Vagina (tissue), 2 donors: ENCODE data around the gene STAMBP. TPM values are rescaled to one million over a fixed set of nuclear protein-coding genes. Genes with fewer than 3 reads are reported as not detected.

ENCODE experiments used
- DNase-seq, 2 donors: peaks; one replicate each; pipeline ENCODE4 v3.0.0-alpha.2; 2017; ENCODE audit errors: extremely low spot score in 2 of 2
- H3K27ac ChIP-seq: fragments of 200-600 bp; sonication (generic); one replicate; pipeline ENCODE4 v1.5.1; 2019
- H3K27me3 ChIP-seq: fragments of 200-600 bp; sonication (generic); one replicate; pipeline ENCODE4 v1.5.1; 2019
- H3K36me3 ChIP-seq, 2 donors: fragments of 200-600 bp; sonication (generic); one replicate each; pipeline ENCODE4 v1.5.1; 2017 to 2019
- H3K4me1 ChIP-seq: fragments of 200-600 bp; sonication (generic); one replicate; pipeline ENCODE4 v1.5.1; 2019
- H3K4me3 ChIP-seq, 2 donors: fragments of 200-600 bp; sonication (generic); 1 replicate in 1 of 2; 2 replicates in 1 of 2; pipeline ENCODE4 v1.5.1; 2016 to 2019
- H3K9me3 ChIP-seq: fragments of 200-600 bp; sonication (generic); one replicate; pipeline ENCODE4 v1.5.1; 2019
- POLR2A ChIP-seq, 2 donors: fragments of 450-650 bp; IDR thresholded peaks; one replicate each; pipeline ENCODE4 v1.6.1; 2017; ENCODE audit warnings: antibody characterized with exemption in 2 of 2, mild to moderate bottlenecking in 2 of 2, moderate library complexity in 2 of 2
- POLR2AphosphoS5 ChIP-seq, 2 donors: sonication (generic); formaldehyde crosslinking; IDR thresholded peaks; one replicate each; pipeline ENCODE4 v1.9.0; 2017; ENCODE audit warnings: antibody characterized with exemption in 2 of 2, mild to moderate bottlenecking in 2 of 2, low read depth in 1 of 2; ENCODE audit not compliant: insufficient read depth in 1 of 2
- intact Hi-C: fragments of 100-400 bp; cut with DNase I; formaldehyde crosslinking; loops from one replicate; pipeline ENCODE4 v1.15.1; 2023
- total RNA-seq: library from RNA; depleted of rRNA; stranded (reverse); fragments of >200 nt; gene quantifications from one replicate; pipeline ENCODE4 v1.2.3, GENCODE V29; 2016
- TF ChIP-seq, protein P1 (sequence below), 3 experiments: fragments of 450-650 bp in 2 of 3; fragments of 200-600 bp in 1 of 3; sonication (generic) in 1 of 3; IDR thresholded peaks; one replicate each; pipeline ENCODE4 v1.5.1; 2017 to 2019; ENCODE audit warnings: antibody characterized with exemption in 3 of 3, mild to moderate bottlenecking in 2 of 3, moderate library complexity in 2 of 3

The STAMBP gene
- total RNA-seq, 1 donor from 2014 or later = 30.4 TPM

DNA sequence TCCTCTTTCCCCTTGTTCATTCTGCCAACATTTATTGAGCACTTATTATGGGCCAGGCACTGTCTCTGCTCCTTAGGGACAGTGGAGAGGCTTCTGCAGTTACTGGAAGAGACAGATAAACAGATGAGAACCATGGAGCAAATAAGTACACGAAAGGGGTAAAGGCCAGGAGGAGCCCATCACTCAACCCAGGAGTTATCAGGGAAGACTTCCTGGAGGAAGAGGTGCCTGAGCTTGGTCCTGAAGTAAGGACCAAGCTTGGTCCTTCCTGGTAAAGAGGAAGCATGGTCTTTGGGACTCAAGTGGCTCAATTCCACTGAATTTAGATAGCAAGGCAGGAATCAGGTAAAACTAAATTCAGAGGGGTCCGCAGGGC lies 65.7 kb downstream of the STAMBP start:
- Histone ChIP-seq H3K4me3 (peak overlapping the region; percentile 44), H3K9me3 (no peaks in the 10 kb centered on the region), H3K27me3 (no peaks in the 10 kb centered on the region), H3K27ac (peak overlapping the region; percentile 64), H3K36me3 (no peaks in the 10 kb centered on the region), H3K4me1 (peaks cover 7% of the 10 kb centered on the region)
- TF ChIP-seq POLR2AphosphoS5 (IDR thresholded peaks at IDR 0.05; ENCODE audit: insufficient read depth in 1 of 2, low read depth in 1 of 2) (no peak), POLR2A (IDR thresholded peaks at IDR 0.05) (no peak)
- TF ChIP-seq, protein P1, sequence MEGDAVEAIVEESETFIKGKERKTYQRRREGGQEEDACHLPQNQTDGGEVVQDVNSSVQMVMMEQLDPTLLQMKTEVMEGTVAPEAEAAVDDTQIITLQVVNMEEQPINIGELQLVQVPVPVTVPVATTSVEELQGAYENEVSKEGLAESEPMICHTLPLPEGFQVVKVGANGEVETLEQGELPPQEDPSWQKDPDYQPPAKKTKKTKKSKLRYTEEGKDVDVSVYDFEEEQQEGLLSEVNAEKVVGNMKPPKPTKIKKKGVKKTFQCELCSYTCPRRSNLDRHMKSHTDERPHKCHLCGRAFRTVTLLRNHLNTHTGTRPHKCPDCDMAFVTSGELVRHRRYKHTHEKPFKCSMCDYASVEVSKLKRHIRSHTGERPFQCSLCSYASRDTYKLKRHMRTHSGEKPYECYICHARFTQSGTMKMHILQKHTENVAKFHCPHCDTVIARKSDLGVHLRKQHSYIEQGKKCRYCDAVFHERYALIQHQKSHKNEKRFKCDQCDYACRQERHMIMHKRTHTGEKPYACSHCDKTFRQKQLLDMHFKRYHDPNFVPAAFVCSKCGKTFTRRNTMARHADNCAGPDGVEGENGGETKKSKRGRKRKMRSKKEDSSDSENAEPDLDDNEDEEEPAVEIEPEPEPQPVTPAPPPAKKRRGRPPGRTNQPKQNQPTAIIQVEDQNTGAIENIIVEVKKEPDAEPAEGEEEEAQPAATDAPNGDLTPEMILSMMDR (IDR thresholded peaks at IDR 0.05) = no peak
- intact Hi-C loops = no loop called here
- DNase-seq = no peak

DNA sequence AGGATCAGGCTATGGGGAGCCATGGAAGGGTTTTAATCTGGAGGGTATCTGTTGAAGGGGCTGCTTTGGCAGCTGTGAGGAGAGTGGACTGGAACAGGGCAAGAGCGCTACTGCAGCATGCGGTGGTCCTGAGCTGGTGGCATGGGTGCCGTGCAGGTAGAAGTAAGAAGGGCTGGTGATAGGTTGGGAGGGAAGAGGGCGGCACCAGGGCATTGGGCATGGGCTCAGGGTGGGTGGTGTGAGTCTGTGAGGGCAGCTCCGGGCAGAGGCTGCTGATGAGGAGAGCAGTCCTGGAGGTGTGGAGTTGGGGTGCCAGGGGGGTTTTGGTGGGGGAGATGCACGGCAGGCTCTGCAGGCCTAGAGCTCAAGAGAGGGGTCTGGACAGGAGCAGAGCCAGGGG lies 66.1 kb downstream of the STAMBP start:
- intact Hi-C loops = no loop called here
- Histone ChIP-seq H3K27ac (peak overlapping the region; percentile 44), H3K27me3 (no peaks in the 10 kb centered on the region), H3K4me1 (peaks cover 7% of the 10 kb centered on the region), H3K4me3 (peak overlapping the region; percentile 44), H3K36me3 (no peaks in the 10 kb centered on the region), H3K9me3 (no peaks in the 10 kb centered on the region)
- TF ChIP-seq POLR2AphosphoS5 (IDR thresholded peaks at IDR 0.05; ENCODE audit: insufficient read depth in 1 of 2, low read depth in 1 of 2) (no peak), POLR2A (IDR thresholded peaks at IDR 0.05) (no peak)
- TF ChIP-seq, protein P1 (IDR thresholded peaks at IDR 0.05) = no peak
- no peak for DNase-seq

DNA sequence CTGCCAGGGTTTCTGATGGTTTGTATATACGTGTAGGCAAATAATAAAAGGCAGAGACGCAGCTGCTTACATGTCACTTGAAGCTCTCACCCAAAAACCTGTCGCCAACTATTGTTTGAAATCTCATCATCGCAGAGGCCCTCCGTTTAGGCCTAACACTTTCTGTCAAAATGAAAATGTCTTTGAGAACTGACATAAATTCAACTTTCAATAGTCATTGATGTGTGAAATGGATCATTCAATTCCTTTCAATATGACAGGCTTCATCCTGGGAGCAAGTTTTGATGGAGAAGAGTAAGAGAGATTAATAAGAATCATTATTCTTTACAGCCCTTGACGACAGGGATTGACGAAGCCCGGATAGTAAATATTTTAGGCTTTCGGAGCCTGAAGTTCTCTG lies 66.7 kb downstream of the STAMBP start:
- Histone ChIP-seq H3K27ac (peak overlapping the region; percentile 44), H3K4me3 (peak overlapping the region; percentile 21 to 44), H3K9me3 (no peaks in the 10 kb centered on the region), H3K27me3 (no peaks in the 10 kb centered on the region), H3K4me1 (peaks cover 7% of the 10 kb centered on the region), H3K36me3 (no peaks in the 10 kb centered on the region)
- DNase-seq = no peak
- intact Hi-C loops = no loop called here
- TF ChIP-seq POLR2AphosphoS5 (IDR thresholded peaks at IDR 0.05; ENCODE audit: insufficient read depth in 1 of 2, low read depth in 1 of 2) = no peak
- TF ChIP-seq, protein P1 (IDR thresholded peaks at IDR 0.05) = no peak
- no peak for TF ChIP-seq POLR2A (IDR thresholded peaks at IDR 0.05)

DNA sequence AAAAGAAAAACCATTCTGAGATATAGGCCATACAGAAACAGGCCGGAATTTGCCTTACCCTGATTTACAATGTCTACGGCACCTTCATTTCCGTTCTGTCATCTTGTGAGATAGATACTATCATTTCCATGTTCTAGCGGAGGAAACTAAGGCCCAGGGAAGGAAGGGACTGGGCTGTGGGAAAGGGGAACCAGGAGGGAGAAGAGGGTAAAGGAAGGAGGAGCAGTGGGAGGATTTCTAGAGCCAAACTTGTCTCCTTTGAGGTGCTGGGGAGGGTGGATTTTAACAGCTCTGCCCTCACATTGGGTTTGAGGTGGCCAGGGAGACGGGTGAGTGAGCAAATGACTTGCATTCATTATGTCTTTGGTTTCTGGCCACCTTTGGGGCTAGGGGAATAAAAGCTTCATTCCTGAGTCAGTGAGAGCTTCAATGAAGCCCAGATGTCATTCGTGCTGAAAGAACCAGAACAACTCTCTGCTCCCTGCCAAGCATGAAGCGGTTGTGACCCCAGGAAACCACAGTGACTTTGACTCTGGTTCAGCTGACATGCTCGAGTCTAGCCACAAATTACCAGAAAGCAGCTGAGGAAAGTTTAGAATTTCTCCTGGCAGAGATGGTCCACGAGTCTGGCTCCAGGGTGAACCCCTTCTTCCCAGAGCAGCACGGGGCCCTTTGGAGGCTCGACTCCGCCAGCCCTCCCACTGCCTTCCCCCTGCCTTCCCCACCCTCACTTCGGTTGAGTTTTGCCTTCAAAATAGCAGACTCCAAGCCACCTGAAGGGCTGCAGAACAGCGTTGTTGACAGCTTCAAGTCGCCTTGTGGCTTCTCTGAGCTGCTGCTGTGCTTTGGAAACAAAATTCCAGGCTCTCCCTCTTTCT lies 67.8 kb downstream of the STAMBP start:
- Histone ChIP-seq H3K27ac (peak overlapping the region; percentile 79), H3K36me3 (no peaks in the 10 kb centered on the region), H3K4me1 (peaks cover 7% of the 10 kb centered on the region), H3K4me3 (peak overlapping the region; percentile 38 to 44), H3K27me3 (no peaks in the 10 kb centered on the region), H3K9me3 (no peaks in the 10 kb centered on the region)
- no peak for DNase-seq
- TF ChIP-seq, protein P1 (IDR thresholded peaks at IDR 0.05) = no peak
- no peak for TF ChIP-seq POLR2AphosphoS5 (IDR thresholded peaks at IDR 0.05; ENCODE audit: insufficient read depth in 1 of 2, low read depth in 1 of 2)
- TF ChIP-seq POLR2A (IDR thresholded peaks at IDR 0.05) = no peak
- intact Hi-C loops = no loop called here

DNA sequence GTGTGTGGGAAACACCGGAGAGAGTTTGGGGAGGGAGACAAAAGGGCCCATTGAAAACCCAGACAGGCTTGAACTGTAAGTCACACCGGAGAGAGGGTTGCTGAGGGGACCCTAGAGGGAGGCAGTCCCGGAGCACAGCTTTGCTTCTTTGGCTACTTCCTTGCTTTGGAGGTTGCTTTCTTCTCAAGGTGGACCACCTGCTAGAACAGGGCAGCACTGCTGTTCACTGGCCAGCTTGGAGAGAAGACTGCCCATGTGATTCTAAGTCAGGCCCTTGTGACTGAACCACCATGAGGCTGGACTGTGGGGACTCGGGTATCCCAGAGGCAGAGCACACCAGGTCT lies 68.5 kb downstream of the STAMBP start:
- intact Hi-C loops = no loop called here
- peak overlapping the region; percentile 79 for H3K27ac ChIP-seq
- peaks cover 7% of the 10 kb centered on the region for H3K4me1 ChIP-seq
- H3K27me3 ChIP-seq = no peaks in the 10 kb centered on the region
- H3K9me3 ChIP-seq = no peaks in the 10 kb centered on the region
- TF ChIP-seq POLR2AphosphoS5 (IDR thresholded peaks at IDR 0.05; ENCODE audit: insufficient read depth in 1 of 2, low read depth in 1 of 2) (peak in 1 of 2 donors; percentile 25), POLR2A (IDR thresholded peaks at IDR 0.05) (no peak)
- no peaks in the 10 kb centered on the region for H3K36me3 ChIP-seq
- no peak for DNase-seq
- H3K4me3 ChIP-seq = peak overlapping the region; percentile 38 to 44
